HG03432 (cell line): ENCODE data around the gene EMC7.

Experiments
- ATAC-seq: cut with Tn5 transposase; IDR thresholded peaks from one replicate; pipeline ENCODE4 v1.9.1; 2021; ENCODE audit warnings: mild to moderate bottlenecking, moderate library complexity; ENCODE audit not compliant: unreplicated experiment

Gene EMC7

DNA sequence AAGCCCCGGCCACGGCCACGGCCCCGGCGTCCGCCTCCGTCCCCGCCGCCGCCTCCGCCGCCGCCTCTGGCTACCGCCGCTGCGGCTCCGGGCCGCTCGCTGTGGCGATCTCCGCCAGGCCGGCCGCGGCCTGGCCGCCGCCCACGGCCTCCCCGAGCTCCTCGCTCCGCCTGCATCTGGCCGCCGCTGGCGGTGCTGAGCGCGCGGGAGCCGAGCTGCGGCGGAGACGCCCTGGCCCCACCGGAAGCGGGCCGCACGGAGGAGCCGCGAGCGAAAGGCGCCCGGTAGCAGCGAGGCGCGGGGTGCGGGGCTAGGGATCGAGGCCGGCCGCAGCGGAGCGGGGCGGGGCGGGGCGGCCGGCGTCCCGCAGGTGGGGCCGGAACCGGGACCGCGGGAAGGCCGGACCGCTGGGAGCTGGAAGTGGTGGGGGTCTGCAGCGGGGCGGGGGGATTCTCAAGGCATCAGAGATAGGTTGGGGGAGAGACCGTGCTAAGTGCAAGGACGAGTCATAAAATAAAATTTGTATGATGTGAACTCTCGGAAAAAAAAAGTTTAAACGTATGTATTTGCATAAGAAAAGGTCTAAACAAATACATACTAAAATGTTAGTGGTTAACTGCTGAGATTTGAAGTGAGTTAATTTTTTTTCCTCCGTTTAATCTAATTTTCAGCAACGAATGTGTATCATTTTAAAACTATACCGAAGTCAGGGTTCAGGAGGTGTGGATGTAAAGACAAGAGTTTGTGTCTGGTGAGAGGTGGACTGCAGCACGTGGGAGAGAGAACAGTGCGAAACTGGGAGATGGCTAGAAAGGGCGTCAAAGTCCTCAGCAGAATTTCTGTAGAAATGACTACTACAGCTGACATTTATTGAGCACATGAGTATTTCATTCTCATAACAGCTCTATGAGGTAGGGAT lies 62.5 kb downstream of the EMC7 start, which contains the start of gene AVEN:
TSS of gene AVEN (minus strand) at position 334 of the 919 bp plus-strand sequence. CDS start at position 176, 158 bp downstream.
- peak; percentile 54 for ATAC-seq

DNA sequence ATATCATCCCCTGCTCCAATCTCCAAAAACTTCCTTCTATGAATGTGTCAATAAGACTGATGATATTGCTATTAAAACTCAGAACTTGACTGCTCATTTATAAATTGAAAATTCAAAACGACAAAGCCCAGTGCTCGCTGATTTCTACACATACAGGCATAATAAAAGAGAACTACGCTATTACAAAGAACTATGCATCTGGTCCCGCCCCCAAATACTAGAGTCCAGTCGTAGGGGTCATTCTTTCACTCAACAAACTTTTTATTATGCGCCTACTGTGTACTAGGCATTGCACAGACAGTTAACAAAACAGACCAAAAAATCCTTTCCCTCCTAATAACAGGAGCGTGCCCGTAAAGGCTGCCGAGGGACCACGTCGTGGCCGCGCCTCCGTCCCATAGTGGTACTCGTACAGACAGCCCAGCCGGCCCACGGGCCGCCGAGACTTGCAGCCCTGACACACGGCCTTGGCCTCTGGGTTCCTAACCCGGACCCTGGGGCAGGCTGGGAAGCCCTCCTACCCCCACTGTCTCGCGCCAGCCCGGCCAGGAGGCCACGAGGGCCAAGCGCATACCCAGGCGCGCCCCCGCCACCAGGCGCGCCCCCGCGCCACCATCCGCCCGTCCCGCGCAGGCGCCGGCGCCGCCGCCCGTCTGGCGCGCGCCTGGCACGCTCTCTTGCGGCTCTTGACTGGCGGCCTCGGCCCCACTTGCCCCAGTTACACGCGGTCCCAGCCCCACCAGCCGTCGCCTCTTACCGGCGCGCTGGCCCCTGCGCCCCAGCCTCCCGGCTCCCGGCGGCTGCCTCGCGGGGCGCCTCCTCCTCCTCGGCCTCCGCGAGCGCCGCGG lies 63.4 kb downstream of the EMC7 start:
- peak; percentile 76 for ATAC-seq
